HepG2 (cell line): ENCODE measurements around the gene MXD1. TPM values are rescaled to one million over a fixed set of nuclear protein-coding genes. Genes with fewer than 3 reads are reported as not detected.

Experiments used
- CBFB ChIP-seq: sonication (generic); formaldehyde crosslinking; IDR thresholded peaks from 2 replicates; pipeline ENCODE4 v1.4.0; 2020; ENCODE audit warnings: missing genetic modification reagents
- E2F5 ChIP-seq: sonication (generic); formaldehyde crosslinking; conservative IDR thresholded peaks from 2 replicates; pipeline ENCODE4 v1.4.0; 2020; ENCODE audit warnings: missing genetic modification reagents
- ESRRA ChIP-seq: sonication (generic); formaldehyde crosslinking; IDR thresholded peaks from 2 replicates; pipeline ENCODE4 v1.5.1; 2020; ENCODE audit warnings: mild to moderate bottlenecking, low read depth, missing genetic modification reagents
- HNRNPH1 ChIP-seq: fragments of 200-400 bp; formaldehyde crosslinking; optimal IDR thresholded peaks from 2 replicates; pipeline ENCODE3; 2017; ENCODE audit warnings: mild to moderate bottlenecking, low read depth, low read length
- MXI1 ChIP-seq: IDR thresholded peaks from 3 replicates; pipeline ENCODE4 v1.6.1; 2012; ENCODE audit warnings: low read depth, low read length, inconsistent platforms, borderline replicate concordance
- NFYB ChIP-seq: sonication (generic); formaldehyde crosslinking; IDR thresholded peaks from 2 replicates; pipeline ENCODE4 v1.4.0; 2020; ENCODE audit warnings: missing genetic modification reagents
- PPARG ChIP-seq: conservative IDR thresholded peaks from 2 replicates; pipeline ENCODE4 v1.6.1; 2016; ENCODE audit warnings: missing biosample characterization, missing genetic modification reagents
- RAD51 ChIP-seq: fragments of 450-650 bp; IDR thresholded peaks from 2 replicates; pipeline ENCODE4 v1.6.1; 2016; ENCODE audit warnings: borderline replicate concordance
- RERE ChIP-seq: IDR thresholded peaks from 2 replicates; pipeline ENCODE4 v1.6.1; 2016; ENCODE audit warnings: low read depth, missing genetic modification reagents, missing compliant biosample characterization
- SOX6 ChIP-seq, 2 experiments: fragments of 450-650 bp in 1 of 2; sonication (generic) in 1 of 2; formaldehyde crosslinking in 1 of 2; IDR thresholded peaks; 2 replicates each; pipeline versions ENCODE4 v1.4.0 to v1.6.1; 2017 to 2020; ENCODE audit warnings: antibody characterized with exemption in 1 of 2, mild to moderate bottlenecking in 1 of 2, missing genetic modification reagents in 1 of 2
- THAP8 ChIP-seq: sonication (generic); formaldehyde crosslinking; IDR thresholded peaks from 2 replicates; pipeline ENCODE4 v1.5.1; 2020; ENCODE audit warnings: missing genetic modification reagents, mild to moderate bottlenecking, borderline replicate concordance
- ZFP36L2 ChIP-seq: sonication (generic); formaldehyde crosslinking; IDR thresholded peaks from 2 replicates; pipeline ENCODE4 v1.4.0; 2020; ENCODE audit warnings: missing genetic modification reagents
- ZFX ChIP-seq: sonication (generic); formaldehyde crosslinking; IDR thresholded peaks from 2 replicates; pipeline ENCODE4 v1.4.0; 2020; ENCODE audit warnings: mild to moderate bottlenecking, low read depth, missing genetic modification reagents, moderate library complexity
- ZNF205 ChIP-seq: IDR thresholded peaks from 2 replicates; pipeline ENCODE4 v1.6.1; 2018; ENCODE audit warnings: missing biosample characterization, missing genetic modification reagents
- ZNF350 ChIP-seq: sonication (generic); formaldehyde crosslinking; IDR thresholded peaks from 2 replicates; pipeline ENCODE4 v1.4.0; 2020; ENCODE audit warnings: mild to moderate bottlenecking, low read depth, missing genetic modification reagents, borderline replicate concordance
- polyA plus RNA-seq, 8 experiments: library from polyadenylated mRNA; depleted of rRNA in 3 of 8; stranded (reverse) in 7 of 8; unstranded in 1 of 8; fragments of >200 nt; fragmentation: Illumina TruSeq in 4 of 8; extraction: Trizol in 4 of 8; gene quantifications; 2 replicates each; pipeline versions ENCODE4 v1.2.1 to v1.2.3, GENCODE V29; 2011 to 2016; ENCODE audit warnings: low read depth in 4 of 8, missing spikeins in 1 of 8, mixed read lengths in 1 of 8; ENCODE audit not compliant: insufficient read depth in 1 of 8
- total RNA-seq, 5 experiments: library from RNA; depleted of rRNA; stranded (reverse); fragments of >200 nt; fragmentation: Illumina TruSeq; extraction: Trizol; gene quantifications; 2 replicates each; pipeline ENCODE4 v1.2.3, GENCODE V29; 2016; ENCODE audit warnings: low read depth in 1 of 5
- TF ChIP-seq, protein P1 (sequence below): sonication (generic); formaldehyde crosslinking; IDR thresholded peaks from 2 replicates; pipeline ENCODE4 v1.8.0; 2022; ENCODE audit warnings: mild to moderate bottlenecking, missing genetic modification reagents; ENCODE audit not compliant: insufficient replicate concordance
- TF ChIP-seq, protein P2 (sequence below): sonication (generic); formaldehyde crosslinking; IDR thresholded peaks from 2 replicates; pipeline ENCODE4 v1.4.0; 2020; ENCODE audit warnings: missing genetic modification reagents

MXD1 gene
- total and polyA plus RNA-seq, 2 of the 13 experiments (the other 11 are each of a cell fraction or from before 2014, with no cell fraction given): 6.4 to 14.9 TPM

DNA sequence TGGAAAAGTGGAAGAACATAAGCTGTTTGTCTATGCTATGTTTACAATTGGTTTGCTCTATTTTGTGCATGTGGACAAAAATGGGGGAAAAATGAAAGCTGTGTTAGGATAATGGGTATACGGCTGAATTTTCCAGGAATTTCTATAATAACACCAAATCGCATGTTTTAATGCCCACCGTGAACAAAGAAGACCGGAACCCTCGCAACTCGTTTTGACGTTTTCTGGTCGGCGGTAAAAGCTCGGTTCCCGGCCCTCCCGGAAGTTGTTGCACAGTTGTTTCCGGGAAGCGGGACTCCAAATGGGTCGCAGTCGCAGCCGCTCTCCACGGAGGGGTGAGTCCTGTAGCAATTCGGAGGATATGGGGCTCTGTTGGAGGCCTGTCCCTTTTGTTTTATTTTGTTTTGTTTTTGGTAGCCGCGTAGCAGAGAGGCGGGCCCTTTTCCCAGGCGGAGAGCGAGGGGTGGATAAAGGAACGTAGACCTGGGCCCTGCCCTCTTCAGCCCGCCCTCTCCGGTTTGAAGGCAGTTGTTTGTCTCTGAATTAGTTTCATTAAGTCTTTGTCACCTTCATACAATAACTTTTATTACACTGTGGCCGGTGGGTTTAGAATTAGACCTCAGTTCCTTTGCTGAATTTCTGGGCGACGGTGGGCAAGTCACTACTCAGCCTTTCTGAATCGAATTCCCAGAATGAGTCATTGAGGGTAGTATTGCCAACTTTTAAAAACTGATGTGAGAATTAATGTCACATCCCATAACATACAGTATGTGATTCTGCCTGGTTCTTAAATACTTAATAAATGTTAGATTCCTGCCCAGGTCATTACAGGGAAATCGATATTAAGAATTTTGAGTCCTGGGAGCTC is 21.0 kb upstream of the MXD1 start, which contains the start of gene SNRNP27 (continued):
- TF ChIP-seq RERE (CRISPR knock-in tag) (peak; percentile 64; the same call in 1 of the 2 replicates), HNRNPH1 (no peak), MXI1 (peak; percentile 56; the same call in 1 of the 3 replicates), ZFX (peak; percentile 95), ESRRA (CRISPR knock-in tag) (no peak), ZFP36L2 (CRISPR knock-in tag) (no peak), ZNF350 (CRISPR knock-in tag) (peak; percentile 92; the same call in 1 of the 2 replicates), CBFB (CRISPR knock-in tag) (0 out of 2 replicates have a peak, but pooled peaks have one; percentile 42), ZNF205 (CRISPR knock-in tag) (peak; percentile 86; the same call in 1 of the 2 replicates), THAP8 (CRISPR knock-in tag) (peak; percentile 52; the same call in 1 of the 2 replicates), SOX6 (IDR thresholded peaks at IDR 0.05) (no peak), SOX6 (CRISPR knock-in tag; IDR thresholded peaks at IDR 0.05) (no peak), NFYB (peak; percentile 42; the same call in 1 of the 2 replicates), PPARG (CRISPR knock-in tag) (peak; percentile 72; the same call in 1 of the 2 replicates), RAD51 (no peak), E2F5 (peak; percentile 56; the same call in 1 of the 2 replicates)
- TF ChIP-seq, protein P1, sequence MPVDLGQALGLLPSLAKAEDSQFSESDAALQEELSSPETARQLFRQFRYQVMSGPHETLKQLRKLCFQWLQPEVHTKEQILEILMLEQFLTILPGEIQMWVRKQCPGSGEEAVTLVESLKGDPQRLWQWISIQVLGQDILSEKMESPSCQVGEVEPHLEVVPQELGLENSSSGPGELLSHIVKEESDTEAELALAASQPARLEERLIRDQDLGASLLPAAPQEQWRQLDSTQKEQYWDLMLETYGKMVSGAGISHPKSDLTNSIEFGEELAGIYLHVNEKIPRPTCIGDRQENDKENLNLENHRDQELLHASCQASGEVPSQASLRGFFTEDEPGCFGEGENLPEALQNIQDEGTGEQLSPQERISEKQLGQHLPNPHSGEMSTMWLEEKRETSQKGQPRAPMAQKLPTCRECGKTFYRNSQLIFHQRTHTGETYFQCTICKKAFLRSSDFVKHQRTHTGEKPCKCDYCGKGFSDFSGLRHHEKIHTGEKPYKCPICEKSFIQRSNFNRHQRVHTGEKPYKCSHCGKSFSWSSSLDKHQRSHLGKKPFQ (CRISPR knock-in tag): peak; percentile 73
- TF ChIP-seq, protein P2, sequence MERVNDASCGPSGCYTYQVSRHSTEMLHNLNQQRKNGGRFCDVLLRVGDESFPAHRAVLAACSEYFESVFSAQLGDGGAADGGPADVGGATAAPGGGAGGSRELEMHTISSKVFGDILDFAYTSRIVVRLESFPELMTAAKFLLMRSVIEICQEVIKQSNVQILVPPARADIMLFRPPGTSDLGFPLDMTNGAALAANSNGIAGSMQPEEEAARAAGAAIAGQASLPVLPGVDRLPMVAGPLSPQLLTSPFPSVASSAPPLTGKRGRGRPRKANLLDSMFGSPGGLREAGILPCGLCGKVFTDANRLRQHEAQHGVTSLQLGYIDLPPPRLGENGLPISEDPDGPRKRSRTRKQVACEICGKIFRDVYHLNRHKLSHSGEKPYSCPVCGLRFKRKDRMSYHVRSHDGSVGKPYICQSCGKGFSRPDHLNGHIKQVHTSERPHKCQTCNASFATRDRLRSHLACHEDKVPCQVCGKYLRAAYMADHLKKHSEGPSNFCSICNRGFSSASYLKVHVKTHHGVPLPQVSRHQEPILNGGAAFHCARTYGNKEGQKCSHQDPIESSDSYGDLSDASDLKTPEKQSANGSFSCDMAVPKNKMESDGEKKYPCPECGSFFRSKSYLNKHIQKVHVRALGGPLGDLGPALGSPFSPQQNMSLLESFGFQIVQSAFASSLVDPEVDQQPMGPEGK: peak; percentile 73
